ENCODE results near the gene CORO1C.

The CORO1C gene

GRCh38 chr12:108696111-108696995 is 35.0 kb downstream of the CORO1C start:
- DNase-seq: no peak

DNA sequence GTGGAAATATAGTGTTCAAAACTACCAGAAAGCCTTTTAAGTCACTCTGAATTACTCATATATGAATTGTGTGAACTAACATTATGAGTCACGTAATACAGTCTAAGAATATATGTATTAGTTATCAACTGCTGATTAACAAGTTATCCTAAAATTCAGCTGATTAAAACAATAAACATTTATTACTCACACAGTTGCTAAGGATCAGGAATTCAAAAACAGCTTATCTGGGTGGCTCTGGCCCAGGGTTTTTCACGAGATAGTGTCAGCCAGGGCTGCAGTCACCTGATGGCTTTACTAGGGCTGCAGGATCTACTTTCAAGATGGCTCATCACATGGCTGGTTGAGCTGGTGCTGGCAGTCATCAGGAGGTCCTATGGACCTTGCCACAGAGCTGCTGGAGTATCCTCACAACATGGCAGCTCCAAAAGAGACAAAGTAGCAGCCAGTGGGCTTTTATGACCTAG is 36.5 kb downstream of the CORO1C start:
- DNase-seq: no peak

GRCh38 chr12:108693751-108694150 is 37.6 kb downstream of the CORO1C start:
- DNase-seq: no peak

GRCh38 chr12:108693186-108693730 is 38.1 kb downstream of the CORO1C start:
- DNase-seq: no peak

DNA sequence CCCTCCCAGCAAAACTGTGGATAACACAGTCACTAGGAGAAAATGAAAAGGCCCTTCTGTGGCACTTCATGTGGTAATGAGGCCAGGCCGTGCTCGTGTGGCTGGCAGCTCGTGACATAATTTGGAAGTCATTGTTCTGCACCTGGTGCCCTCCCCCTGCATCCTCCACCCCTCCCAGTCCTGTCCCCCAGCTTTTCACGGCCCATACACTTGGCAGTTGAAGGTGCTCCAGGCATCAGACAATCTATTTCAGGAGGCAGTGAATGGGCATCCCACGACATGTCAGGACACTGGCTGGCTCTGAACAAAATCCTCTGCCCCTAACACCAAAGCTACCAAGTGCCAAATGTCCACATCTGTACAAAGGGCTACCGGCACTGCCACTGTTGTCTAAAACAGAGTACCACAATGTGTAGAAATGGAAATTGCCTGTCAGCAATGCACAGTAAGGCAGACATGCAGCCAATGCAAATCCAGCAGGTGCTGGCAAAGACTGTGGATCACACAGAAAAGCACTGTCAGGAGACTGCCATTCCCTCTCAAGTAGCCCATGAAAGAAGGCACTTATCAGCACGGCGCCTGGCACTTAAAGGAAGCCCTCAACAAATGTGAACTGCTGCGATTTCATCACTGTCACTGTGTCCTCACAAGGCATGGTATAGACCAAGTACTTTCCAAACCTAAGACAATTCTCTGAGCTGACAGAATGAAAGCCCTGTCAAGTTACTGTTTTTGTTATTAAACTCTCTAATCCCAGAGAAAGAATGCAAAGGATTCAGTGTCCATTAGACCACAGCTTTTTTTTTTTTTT is 39.1 kb downstream of the CORO1C start:
- no peak for DNase-seq

DNA sequence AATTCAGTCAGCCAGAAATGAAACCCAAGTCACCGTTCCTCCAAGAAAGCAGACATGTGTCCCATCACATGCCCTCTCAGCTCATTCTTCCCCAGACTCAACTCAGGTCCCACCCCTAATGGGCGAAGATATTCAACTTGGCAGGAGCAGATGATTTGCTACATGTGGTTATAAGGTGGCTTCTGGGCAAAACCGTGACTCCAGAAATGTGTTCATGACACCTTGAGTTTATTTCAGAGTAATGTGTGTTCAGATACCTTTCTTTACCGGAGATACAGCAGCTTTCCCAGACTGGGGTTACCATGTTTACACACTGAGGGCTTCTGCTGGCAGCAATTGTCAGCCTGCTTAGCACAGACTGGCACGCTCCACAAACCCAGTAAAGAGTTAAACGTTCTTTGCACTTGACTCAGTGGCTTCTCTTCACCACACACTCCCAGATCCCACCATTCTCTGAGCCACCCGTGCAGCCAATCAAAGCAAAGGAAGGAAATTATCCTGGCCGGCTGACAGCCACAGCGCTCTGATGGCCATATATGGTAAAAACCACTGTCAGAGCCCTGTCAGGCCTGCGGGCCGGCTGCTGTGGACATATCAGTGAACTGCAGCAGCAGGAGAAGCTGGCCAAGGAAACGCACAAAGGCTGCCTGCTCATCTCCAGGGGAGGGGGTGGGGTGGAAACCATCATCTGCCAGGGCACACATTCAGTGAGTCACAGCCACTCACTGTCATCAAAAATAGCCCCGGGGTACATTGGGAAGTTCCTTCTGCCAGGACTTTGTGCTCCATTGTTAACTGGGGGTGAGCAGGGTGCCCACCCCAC is 39.9 kb downstream of the CORO1C start:
- DNase-seq: peak; percentile 92 to 94

- no peak for DNase-seq
Measured at GRCh38 chr12:108690542-108691174, 40.7 kb downstream of the CORO1C start.

GRCh38 chr12:108690191-108690518 is 41.2 kb downstream of the CORO1C start:
- DNase-seq: no peak

DNA sequence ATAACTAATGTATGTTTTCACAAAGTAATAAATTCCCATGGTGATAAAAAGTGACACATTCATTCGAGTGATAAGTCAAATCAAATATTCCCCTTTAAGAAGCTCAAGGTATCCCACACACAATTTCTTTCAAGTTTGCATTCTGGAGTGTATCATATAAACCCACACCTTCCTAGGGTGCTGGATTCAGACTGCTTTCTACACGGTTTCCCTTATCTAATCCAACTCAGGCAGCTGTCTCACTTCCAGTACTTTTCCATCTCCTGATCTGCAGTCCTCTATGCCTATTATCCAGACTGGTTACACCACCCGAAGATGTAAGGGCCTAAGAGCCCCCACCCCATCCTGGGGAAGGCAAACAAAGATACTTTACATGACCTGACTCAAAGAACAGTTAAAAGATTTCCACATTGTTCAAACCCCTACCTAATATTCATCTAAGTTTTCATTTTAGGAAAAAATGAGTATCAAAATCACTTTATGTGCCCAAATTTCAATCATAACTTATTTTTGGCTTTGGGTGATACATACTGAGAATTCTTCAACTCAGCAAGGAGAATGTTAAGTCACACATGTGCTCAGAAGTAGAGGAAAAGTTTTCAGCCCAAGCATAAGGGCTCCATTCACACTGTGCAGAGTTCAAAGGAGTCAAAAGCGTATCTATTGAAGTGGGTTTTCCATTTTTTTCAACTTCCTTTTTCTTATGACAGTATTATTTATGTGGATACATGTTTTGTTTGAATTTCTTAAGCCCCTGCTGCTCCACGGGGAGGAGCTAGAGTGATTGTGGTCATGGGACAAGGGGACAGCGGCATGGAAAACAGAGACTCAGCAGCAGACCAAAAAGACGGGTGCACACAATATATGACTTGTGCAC is 41.8 kb downstream of the CORO1C start:
- DNase-seq: peak; percentile 58 to 67

GRCh38 chr12:108686780-108687179 is 44.5 kb downstream of the CORO1C start:
- peak in 1 of 2 experiments; percentile 7 for DNase-seq

DNA sequence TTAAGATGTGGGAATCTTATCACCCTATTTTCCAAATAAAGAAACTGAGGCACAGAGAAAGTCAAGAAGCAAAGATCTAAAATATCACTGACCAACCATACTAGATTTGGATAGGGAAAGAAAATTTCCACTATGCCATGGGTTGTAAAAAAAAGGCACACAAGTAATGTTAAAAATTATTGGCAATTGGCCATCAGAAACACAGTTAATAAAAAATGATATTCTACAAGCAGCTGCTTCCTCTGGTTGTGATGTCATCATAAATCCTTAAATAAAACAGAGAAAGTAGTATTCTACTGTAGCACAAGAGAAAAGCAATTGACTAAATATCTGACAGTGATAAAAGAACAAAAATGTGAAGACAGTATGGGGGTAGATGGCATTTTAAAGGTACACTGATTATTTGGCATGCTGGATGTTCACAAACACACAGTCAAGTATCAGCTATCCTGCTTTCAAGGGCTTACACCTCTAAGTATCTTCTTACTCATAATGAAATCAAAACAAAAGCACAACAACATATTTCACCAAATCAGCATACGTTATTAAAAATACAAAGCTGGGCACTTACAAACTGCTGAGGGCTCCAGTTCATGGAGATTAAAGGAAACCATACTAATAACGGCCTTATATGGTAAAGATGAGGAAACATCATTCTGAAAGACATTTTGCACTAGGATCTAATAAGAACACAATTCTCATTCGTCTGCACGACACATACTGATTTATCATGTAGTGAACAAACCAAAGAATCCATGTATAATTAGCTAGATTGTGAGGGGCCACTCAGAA is 45.7 kb downstream of the CORO1C start:
- DNase-seq: no peak

DNA sequence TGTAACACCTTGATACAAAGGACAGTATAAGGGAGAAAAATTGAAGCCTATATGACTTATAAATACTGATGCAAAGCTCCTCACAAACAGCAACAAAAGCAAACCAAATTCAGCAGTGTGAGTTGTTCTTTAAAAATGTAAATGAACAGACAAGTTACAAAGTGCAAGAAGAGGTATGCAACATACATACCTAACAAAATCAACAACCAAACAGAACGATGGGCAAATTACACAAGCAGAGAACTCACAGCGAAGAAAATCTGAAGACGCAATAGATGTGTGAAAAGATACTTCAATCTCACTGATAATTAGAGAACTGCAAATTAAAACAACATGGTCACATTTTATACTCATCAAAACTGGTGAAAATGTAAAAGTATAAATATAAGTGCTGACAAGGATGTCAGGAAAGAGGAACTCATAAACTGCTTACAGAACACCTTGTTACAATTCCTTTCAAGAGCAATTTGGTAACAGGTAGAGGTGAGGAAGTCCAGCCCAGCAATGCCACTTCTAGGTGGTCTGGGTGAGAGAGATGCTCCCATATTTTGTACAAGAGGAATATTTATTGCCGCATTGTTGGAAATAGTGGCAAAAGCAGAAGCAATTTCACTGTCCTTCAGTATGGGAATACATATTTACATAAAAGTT is 47.3 kb downstream of the CORO1C start:
- DNase-seq: no peak

DNA sequence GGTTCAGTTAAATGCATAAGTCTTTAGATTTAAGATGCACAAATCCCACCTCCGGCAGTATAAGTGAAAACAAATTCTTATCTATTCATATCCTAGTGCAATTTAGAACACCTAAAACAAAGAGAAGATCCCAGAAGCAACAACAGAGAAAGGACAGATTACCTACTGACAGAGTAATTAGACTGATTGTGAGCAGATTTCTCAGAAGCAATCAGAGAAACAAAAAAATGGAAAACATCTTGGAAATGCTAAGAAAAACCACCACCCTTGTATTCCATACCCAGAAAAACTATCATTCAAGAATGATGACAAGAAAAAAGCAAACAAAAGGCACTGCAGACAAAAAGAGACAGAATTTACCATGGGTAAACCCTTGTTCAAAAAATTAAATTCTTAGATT is 50.0 kb downstream of the CORO1C start:
- no peak for DNase-seq

GRCh38 chr12:108679106-108679681 is 52.1 kb downstream of the CORO1C start:
- DNase-seq: no peak

DNA sequence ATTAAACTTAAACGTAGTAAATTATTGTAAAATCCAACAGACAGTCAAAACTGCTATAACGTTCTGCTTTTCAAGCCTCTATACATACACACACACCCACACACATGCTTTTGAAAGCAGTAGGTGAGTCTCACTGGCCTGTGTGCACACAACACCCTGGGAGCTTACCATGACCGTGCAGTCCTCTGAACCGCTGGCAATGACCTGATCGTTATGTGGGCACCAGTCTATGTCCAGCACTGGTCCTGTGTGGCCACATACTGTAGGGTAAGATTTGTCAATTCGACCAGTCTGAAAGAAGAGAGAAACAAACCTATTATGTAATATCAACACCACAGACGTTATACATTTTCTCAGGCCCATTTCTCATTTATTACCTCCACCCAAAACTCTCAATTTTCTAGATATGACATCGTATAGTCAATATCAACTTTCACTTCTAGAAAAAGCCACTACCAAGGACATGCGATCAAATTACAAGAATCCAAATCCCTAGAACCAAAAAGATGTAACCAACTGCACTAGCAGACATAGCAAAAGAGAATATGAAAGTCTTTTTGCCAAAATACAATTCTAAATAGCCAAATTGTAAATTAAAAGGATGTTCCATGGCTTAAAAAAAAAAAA is 53.1 kb downstream of the CORO1C start:
- DNase-seq: no peak

GRCh38 chr12:108677381-108677780 is 53.9 kb downstream of the CORO1C start:
- no peak for DNase-seq

DNA sequence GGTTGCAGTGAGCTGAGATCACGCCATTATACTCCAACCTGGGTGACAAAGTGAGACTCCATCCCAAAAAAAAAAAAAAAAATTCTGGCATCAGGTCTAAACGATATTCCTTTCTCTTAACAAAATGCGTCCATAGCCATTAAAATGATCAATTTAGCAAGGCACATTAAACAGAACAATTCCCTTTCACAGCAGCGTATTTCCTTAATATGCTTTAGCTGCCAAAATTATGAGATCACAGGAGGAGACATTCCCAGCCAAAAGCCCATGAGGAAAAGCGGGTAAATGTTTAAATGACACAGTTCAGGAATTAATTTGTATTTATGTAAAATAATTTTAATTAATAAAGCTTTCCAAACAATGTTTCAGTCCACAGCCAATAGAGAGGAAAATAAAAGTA is 54.6 kb downstream of the CORO1C start:
- no peak for DNase-seq

DNA sequence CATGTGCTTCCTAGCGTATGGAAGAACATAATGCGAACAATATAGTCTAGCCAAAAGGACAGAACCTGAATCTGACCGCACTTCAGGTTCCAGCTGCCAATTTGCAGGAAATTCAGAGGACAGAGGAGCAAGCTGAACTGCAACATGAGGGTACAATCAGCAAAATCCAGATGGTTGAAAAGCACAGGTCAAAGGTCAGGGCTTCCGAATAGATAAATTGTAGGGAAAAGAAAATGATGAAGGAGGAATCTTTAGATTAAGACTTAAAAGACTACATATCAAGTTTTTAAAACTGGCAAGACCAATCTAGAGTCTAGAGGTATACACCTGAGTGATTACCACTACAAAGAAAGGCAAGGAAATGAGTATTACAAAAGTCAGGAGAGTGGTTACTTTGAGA is 55.5 kb downstream of the CORO1C start:
- DNase-seq: no peak

- DNase-seq: no peak
Measured at GRCh38 chr12:108672054-108672453, 59.3 kb downstream of the CORO1C start.

All from Kasumi-1 (cell line).